ENCODE measurements around the gene PRRC2C. TPM values are rescaled to one million over a fixed set of nuclear protein-coding genes. Genes with fewer than 3 reads are reported as not detected.
A peak's percentile ranks its signal among the peaks of the same experiment; 100 is the strongest.

Gene PRRC2C
- total RNA-seq, 1 experiment from 2014 or later, result 222 TPM

DNA sequence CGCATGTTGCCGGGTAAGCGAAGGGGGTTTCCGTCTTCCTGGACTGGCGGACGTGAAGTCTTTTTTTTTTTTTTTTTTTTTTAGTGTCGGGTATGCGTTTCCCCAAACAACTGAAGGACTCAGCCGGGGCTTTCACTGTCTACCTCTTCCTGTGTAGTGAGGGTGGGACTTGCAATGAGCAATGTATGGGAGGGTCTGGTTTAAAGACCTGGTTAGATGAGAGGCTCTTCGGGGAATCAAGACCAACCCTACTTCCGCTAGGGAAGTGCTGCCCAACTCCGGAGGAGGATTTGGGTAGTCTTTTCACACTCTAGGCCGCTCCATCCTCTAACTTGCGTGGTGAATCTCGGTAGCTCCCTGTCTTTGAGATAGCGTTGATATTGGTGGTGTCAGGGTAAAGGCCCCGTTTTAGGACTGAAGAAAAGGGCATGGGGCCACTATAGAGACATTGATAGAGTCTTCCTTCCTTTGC lies 754 bp downstream of the PRRC2C start:
- Histone ChIP-seq H3K4me1 (ENCODE audit: insufficient read depth, low read length, poor library complexity, severe bottlenecking) (peaks cover 10% of the 10 kb centered on the region), H3K9me3 (ENCODE audit: low read depth, low read length, poor library complexity, severe bottlenecking) (no peaks in the 10 kb centered on the region), H3K27ac (ENCODE audit: low read depth, low read length, poor library complexity, severe bottlenecking) (peak overlapping the region; percentile 98), H3K27me3 (replicated peaks; ENCODE audit: insufficient read depth, low read depth, low read length, poor library complexity) (no peaks in the 10 kb centered on the region), H3K4me3 (ENCODE audit: low read depth, low read length, poor library complexity, severe bottlenecking) (peak overlapping the region; percentile 94), H3K36me3 (ENCODE audit: insufficient read depth, low read length, poor library complexity, severe bottlenecking) (peaks cover 20% of the 10 kb centered on the region)
- ChIA-PET CTCF (interaction anchor here (0.6 to 1.2 kb wide), 3 partner anchors 23 to 230 kb away, joined by 3 to 8 read pairs (median 5); no protein-coding TSS in a partner anchor), POLR2A (ENCODE audit: low non-redundant PET) (no interaction called here)
- peak; percentile 63 for DNase-seq (ENCODE audit: low spot score)
- TSS peak; percentile 54 for BruUV-seq (replicated peaks)
- TF ChIP-seq CTCF (conservative IDR thresholded peaks at IDR 0.05; ENCODE audit: low read depth, low read length) (no peak), EZH2 (IDR thresholded peaks at IDR 0.05; ENCODE audit: borderline replicate concordance, low read depth, low read length, poor library complexity, severe bottlenecking) (no peak)
- intact Hi-C loops (cut with micrococcal nuclease; ENCODE audit: unreplicated experiment), result no loop called here

- H3K4me1 ChIP-seq (ENCODE audit: insufficient read depth, low read length, poor library complexity, severe bottlenecking), result peaks cover 10% of the 10 kb centered on the region
- POLR2A ChIA-PET (ENCODE audit: low non-redundant PET), result no interaction called here
- H3K4me3 ChIP-seq (ENCODE audit: low read depth, low read length, poor library complexity, severe bottlenecking), result peak overlapping the region; percentile 94
- CTCF ChIA-PET, result no interaction called here
- intact Hi-C loops (cut with micrococcal nuclease; ENCODE audit: unreplicated experiment), result no loop called here
- no peak for TF ChIP-seq CTCF (conservative IDR thresholded peaks at IDR 0.05; ENCODE audit: low read depth, low read length)
- no peak for TF ChIP-seq EZH2 (IDR thresholded peaks at IDR 0.05; ENCODE audit: borderline replicate concordance, low read depth, low read length, poor library complexity, severe bottlenecking)
- no peaks in the 10 kb centered on the region for H3K9me3 ChIP-seq (ENCODE audit: low read depth, low read length, poor library complexity, severe bottlenecking)
- DNase-seq (ENCODE audit: low spot score), result no peak
- peak overlapping the region; percentile 98 for H3K27ac ChIP-seq (ENCODE audit: low read depth, low read length, poor library complexity, severe bottlenecking)
- H3K27me3 ChIP-seq (replicated peaks; ENCODE audit: insufficient read depth, low read depth, low read length, poor library complexity), result no peaks in the 10 kb centered on the region
- no TSS peak for BruUV-seq (replicated peaks)
- peaks cover 25% of the 10 kb centered on the region for H3K36me3 ChIP-seq (ENCODE audit: insufficient read depth, low read length, poor library complexity, severe bottlenecking)
Measured at GRCh38 chr1:171487038-171487437, 1.7 kb downstream of the PRRC2C start.

DNA sequence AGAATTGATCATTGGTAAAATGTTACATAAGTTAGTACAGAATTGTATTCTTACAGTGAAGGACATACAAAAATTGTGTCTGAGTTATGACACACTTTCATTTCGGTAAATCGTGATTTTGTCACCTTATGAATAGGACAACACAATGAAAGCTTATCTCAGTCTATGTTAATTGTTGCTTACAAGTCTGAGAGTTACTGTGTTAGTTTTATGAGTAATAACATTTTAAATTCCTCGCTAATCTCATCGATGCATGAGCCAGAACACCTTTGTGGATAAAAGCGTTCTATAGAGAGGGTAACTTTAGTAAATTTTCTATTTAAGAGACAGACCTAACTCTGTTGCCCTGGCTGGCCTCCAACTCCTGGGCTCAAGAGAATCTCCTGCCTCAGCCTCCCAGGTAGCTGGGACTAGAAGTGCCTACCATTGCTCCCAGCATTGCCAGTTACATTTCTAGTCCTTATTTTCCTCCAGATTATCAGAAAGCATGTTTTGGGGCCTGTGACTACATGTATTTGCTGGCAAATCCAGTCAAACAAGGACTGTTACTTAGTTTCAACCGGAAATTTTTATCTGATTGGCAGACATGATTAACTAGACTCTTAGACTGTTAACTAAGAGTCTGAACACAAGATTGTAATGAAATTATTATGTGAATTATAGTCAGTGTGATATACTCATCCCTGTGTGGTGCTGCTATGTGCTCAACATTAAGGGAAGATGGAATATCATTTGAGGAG lies 3.0 kb downstream of the PRRC2C start:
- Histone ChIP-seq H3K9me3 (ENCODE audit: low read depth, low read length, poor library complexity, severe bottlenecking) (no peaks in the 10 kb centered on the region), H3K27me3 (replicated peaks; ENCODE audit: insufficient read depth, low read depth, low read length, poor library complexity) (no peaks in the 10 kb centered on the region), H3K36me3 (ENCODE audit: insufficient read depth, low read length, poor library complexity, severe bottlenecking) (peaks cover 27% of the 10 kb centered on the region), H3K27ac (ENCODE audit: low read depth, low read length, poor library complexity, severe bottlenecking) (no peak overlapping the region), H3K4me3 (ENCODE audit: low read depth, low read length, poor library complexity, severe bottlenecking) (no peak overlapping the region), H3K4me1 (ENCODE audit: insufficient read depth, low read length, poor library complexity, severe bottlenecking) (peaks cover 10% of the 10 kb centered on the region)
- BruUV-seq (replicated peaks), result no TSS peak
- no peak for DNase-seq (ENCODE audit: low spot score)
- intact Hi-C loops (cut with micrococcal nuclease; ENCODE audit: unreplicated experiment), result no loop called here
- ChIA-PET CTCF (no interaction called here), POLR2A (ENCODE audit: low non-redundant PET) (no interaction called here)
- TF ChIP-seq EZH2 (IDR thresholded peaks at IDR 0.05; ENCODE audit: borderline replicate concordance, low read depth, low read length, poor library complexity, severe bottlenecking) (no peak), CTCF (conservative IDR thresholded peaks at IDR 0.05; ENCODE audit: low read depth, low read length) (no peak)

All from A673 (cell line).